ENCODE results near the gene FBXL17.
"Not testable (repeated sequence)": the region's sequence is repeated elsewhere in the genome, so short reads cannot be mapped to it uniquely, and the experiment has no call there.

The FBXL17 gene

GRCh38 chr5:108201721-108202120 is 180.2 kb downstream of the FBXL17 start:
- Mint-ChIP-seq H3K9me3 (no peaks in the 10 kb centered on the region), H3K27me3 (no peaks in the 10 kb centered on the region), H3K4me3 (no peak overlapping the region), H3K36me3 (peaks cover 2% of the 10 kb centered on the region), H3K27ac (no peak overlapping the region), H3K4me1 (no peaks in the 10 kb centered on the region)

- Mint-ChIP-seq H3K36me3 (peaks cover 4% of the 10 kb centered on the region), H3K27me3 (no peaks in the 10 kb centered on the region), H3K27ac (no peak overlapping the region), H3K9me3 (no peaks in the 10 kb centered on the region), H3K4me3 (no peak overlapping the region), H3K4me1 (no peaks in the 10 kb centered on the region)
Measured at GRCh38 chr5:108196276-108196675, 185.6 kb downstream of the FBXL17 start.

GRCh38 chr5:108193021-108193795 is 188.7 kb downstream of the FBXL17 start:
- no peaks in the 10 kb centered on the region for H3K4me1 Mint-ChIP-seq
- no peak overlapping the region for H3K27ac Mint-ChIP-seq
- H3K36me3 Mint-ChIP-seq, result peaks cover 6% of the 10 kb centered on the region
- no peaks in the 10 kb centered on the region for H3K9me3 Mint-ChIP-seq
- H3K27me3 Mint-ChIP-seq, result no peaks in the 10 kb centered on the region
- H3K4me3 Mint-ChIP-seq, result no peak overlapping the region

- Mint-ChIP-seq H3K4me1 (no peaks in the 10 kb centered on the region), H3K9me3 (no peaks in the 10 kb centered on the region), H3K36me3 (peaks cover 15% of the 10 kb centered on the region), H3K27me3 (no peaks in the 10 kb centered on the region), H3K4me3 (no peak overlapping the region), H3K27ac (no peak overlapping the region)
Measured at GRCh38 chr5:108184940-108185339, 197.0 kb downstream of the FBXL17 start.

- H3K36me3 Mint-ChIP-seq, result peaks cover 15% of the 10 kb centered on the region
- H3K4me1 Mint-ChIP-seq, result no peaks in the 10 kb centered on the region
- H3K9me3 Mint-ChIP-seq, result no peaks in the 10 kb centered on the region
- no peak overlapping the region for H3K27ac Mint-ChIP-seq
- H3K27me3 Mint-ChIP-seq, result no peaks in the 10 kb centered on the region
- no peak overlapping the region for H3K4me3 Mint-ChIP-seq
Measured at GRCh38 chr5:108181975-108182374, 199.9 kb downstream of the FBXL17 start.

- Mint-ChIP-seq H3K36me3 (peaks cover 13% of the 10 kb centered on the region), H3K4me1 (no peaks in the 10 kb centered on the region), H3K9me3 (no peaks in the 10 kb centered on the region), H3K4me3 (no peak overlapping the region), H3K27ac (no peak overlapping the region), H3K27me3 (no peaks in the 10 kb centered on the region)
Measured at GRCh38 chr5:108174286-108174685, 207.6 kb downstream of the FBXL17 start.

GRCh38 chr5:108171759-108172158 is 210.1 kb downstream of the FBXL17 start:
- H3K4me1 Mint-ChIP-seq, result no peaks in the 10 kb centered on the region
- no peaks in the 10 kb centered on the region for H3K27me3 Mint-ChIP-seq
- no peak overlapping the region for H3K4me3 Mint-ChIP-seq
- no peak overlapping the region for H3K27ac Mint-ChIP-seq
- no peaks in the 10 kb centered on the region for H3K9me3 Mint-ChIP-seq
- peaks cover 11% of the 10 kb centered on the region for H3K36me3 Mint-ChIP-seq

- Mint-ChIP-seq H3K4me1 (no peaks in the 10 kb centered on the region), H3K9me3 (no peaks in the 10 kb centered on the region), H3K27ac (no peak overlapping the region), H3K27me3 (no peaks in the 10 kb centered on the region), H3K4me3 (no peak overlapping the region), H3K36me3 (peaks cover 9% of the 10 kb centered on the region)
Measured at GRCh38 chr5:108168915-108169314, 213.0 kb downstream of the FBXL17 start.

- Mint-ChIP-seq H3K4me1 (no peaks in the 10 kb centered on the region), H3K27me3 (no peaks in the 10 kb centered on the region), H3K27ac (no peak overlapping the region), H3K4me3 (no peak overlapping the region), H3K36me3 (peaks cover 8% of the 10 kb centered on the region), H3K9me3 (no peaks in the 10 kb centered on the region)
Measured at GRCh38 chr5:108167174-108167573, 214.7 kb downstream of the FBXL17 start.

GRCh38 chr5:108164574-108164973 is 217.3 kb downstream of the FBXL17 start:
- Mint-ChIP-seq H3K4me1 (no peaks in the 10 kb centered on the region), H3K4me3 (no peak overlapping the region), H3K9me3 (no peaks in the 10 kb centered on the region), H3K36me3 (peaks cover 5% of the 10 kb centered on the region), H3K27ac (no peak overlapping the region), H3K27me3 (no peaks in the 10 kb centered on the region)

- H3K4me3 Mint-ChIP-seq, H3K4me1 Mint-ChIP-seq, H3K27ac Mint-ChIP-seq, H3K27me3 Mint-ChIP-seq, H3K9me3 Mint-ChIP-seq: not testable (repeated sequence)
- H3K36me3 Mint-ChIP-seq, result peaks cover 11% of the 10 kb centered on the region
Measured at GRCh38 chr5:108152854-108153253, 229.0 kb downstream of the FBXL17 start.

- no peak overlapping the region for H3K4me3 Mint-ChIP-seq
- no peak overlapping the region for H3K27ac Mint-ChIP-seq
- peaks cover 24% of the 10 kb centered on the region for H3K36me3 Mint-ChIP-seq
- H3K27me3 Mint-ChIP-seq, result no peaks in the 10 kb centered on the region
- H3K4me1 Mint-ChIP-seq, result peaks cover 4% of the 10 kb centered on the region
- H3K9me3 Mint-ChIP-seq, result no peaks in the 10 kb centered on the region
Measured at GRCh38 chr5:108149369-108149768, 232.5 kb downstream of the FBXL17 start.

GRCh38 chr5:108148715-108149139 is 233.2 kb downstream of the FBXL17 start:
- H3K4me1 Mint-ChIP-seq, result peaks cover 4% of the 10 kb centered on the region
- H3K36me3 Mint-ChIP-seq, result peaks cover 21% of the 10 kb centered on the region
- H3K27ac Mint-ChIP-seq, result no peak overlapping the region
- no peak overlapping the region for H3K4me3 Mint-ChIP-seq
- no peaks in the 10 kb centered on the region for H3K9me3 Mint-ChIP-seq
- no peaks in the 10 kb centered on the region for H3K27me3 Mint-ChIP-seq

- H3K4me3 Mint-ChIP-seq, result no peak overlapping the region
- no peaks in the 10 kb centered on the region for H3K27me3 Mint-ChIP-seq
- no peak overlapping the region for H3K27ac Mint-ChIP-seq
- no peaks in the 10 kb centered on the region for H3K9me3 Mint-ChIP-seq
- no peaks in the 10 kb centered on the region for H3K4me1 Mint-ChIP-seq
- peaks cover 15% of the 10 kb centered on the region for H3K36me3 Mint-ChIP-seq
Measured at GRCh38 chr5:108146222-108146621, 235.7 kb downstream of the FBXL17 start.

GRCh38 chr5:108145351-108145750 is 236.5 kb downstream of the FBXL17 start:
- Mint-ChIP-seq H3K27me3 (no peaks in the 10 kb centered on the region), H3K4me1 (no peaks in the 10 kb centered on the region), H3K9me3 (no peaks in the 10 kb centered on the region), H3K36me3 (peaks cover 15% of the 10 kb centered on the region), H3K27ac (no peak overlapping the region), H3K4me3 (no peak overlapping the region)

- Mint-ChIP-seq H3K4me3 (no peak overlapping the region), H3K27ac (no peak overlapping the region), H3K4me1 (no peaks in the 10 kb centered on the region), H3K9me3 (no peaks in the 10 kb centered on the region), H3K27me3 (no peaks in the 10 kb centered on the region), H3K36me3 (peaks cover 15% of the 10 kb centered on the region)
Measured at GRCh38 chr5:108144332-108144731, 237.6 kb downstream of the FBXL17 start.

GRCh38 chr5:108143581-108143980 is 238.3 kb downstream of the FBXL17 start:
- no peaks in the 10 kb centered on the region for H3K4me1 Mint-ChIP-seq
- H3K9me3 Mint-ChIP-seq, result no peaks in the 10 kb centered on the region
- peaks cover 15% of the 10 kb centered on the region for H3K36me3 Mint-ChIP-seq
- H3K4me3 Mint-ChIP-seq, result no peak overlapping the region
- H3K27me3 Mint-ChIP-seq, result no peaks in the 10 kb centered on the region
- no peak overlapping the region for H3K27ac Mint-ChIP-seq
